NCI-H128 (cell line): Measurements from ENCODE around the gene GALR2.
"Not testable (repeated sequence)": the region's sequence is repeated elsewhere in the genome, so short reads cannot be mapped to it uniquely, and the experiment has no call there.

Experiments
- DNase-seq: peaks from one replicate; lab custom pipeline; 2025; ENCODE audit not compliant: unreplicated experiment; lab: John Stamatoyannopoulos, UW

The GALR2 gene, protein sequence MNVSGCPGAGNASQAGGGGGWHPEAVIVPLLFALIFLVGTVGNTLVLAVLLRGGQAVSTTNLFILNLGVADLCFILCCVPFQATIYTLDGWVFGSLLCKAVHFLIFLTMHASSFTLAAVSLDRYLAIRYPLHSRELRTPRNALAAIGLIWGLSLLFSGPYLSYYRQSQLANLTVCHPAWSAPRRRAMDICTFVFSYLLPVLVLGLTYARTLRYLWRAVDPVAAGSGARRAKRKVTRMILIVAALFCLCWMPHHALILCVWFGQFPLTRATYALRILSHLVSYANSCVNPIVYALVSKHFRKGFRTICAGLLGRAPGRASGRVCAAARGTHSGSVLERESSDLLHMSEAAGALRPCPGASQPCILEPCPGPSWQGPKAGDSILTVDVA

DNA sequence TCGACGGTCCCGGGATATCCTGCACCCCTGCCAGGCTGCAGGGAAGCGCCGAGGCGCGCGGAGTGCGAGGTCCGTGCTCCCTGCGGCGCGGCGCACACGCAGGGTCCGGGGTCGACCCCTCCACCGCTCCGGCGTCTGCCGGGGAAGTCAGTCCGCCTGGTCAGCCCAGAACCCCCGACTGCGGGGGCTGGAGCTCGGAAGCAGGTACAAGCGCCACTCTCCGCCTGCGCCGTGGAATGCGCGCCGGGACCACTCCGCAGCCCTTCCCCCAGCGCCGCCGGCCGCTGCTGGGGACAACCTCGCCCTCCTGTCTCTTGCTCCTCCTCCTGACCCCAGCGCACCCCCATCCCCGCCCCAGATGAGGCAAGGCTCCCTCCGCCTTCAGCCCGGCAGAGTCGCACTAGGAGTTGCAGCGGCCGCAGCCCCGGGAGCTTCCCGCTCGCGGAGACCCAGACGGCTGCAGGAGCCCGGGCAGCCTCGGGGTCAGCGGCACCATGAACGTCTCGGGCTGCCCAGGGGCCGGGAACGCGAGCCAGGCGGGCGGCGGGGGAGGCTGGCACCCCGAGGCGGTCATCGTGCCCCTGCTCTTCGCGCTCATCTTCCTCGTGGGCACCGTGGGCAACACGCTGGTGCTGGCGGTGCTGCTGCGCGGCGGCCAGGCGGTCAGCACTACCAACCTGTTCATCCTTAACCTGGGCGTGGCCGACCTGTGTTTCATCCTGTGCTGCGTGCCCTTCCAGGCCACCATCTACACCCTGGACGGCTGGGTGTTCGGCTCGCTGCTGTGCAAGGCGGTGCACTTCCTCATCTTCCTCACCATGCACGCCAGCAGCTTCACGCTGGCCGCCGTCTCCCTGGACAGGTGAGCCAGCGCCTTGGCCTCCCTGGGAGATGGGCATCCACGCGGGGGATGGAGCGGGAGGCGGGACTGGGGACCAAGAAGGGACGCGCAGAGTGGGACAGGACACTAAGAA lies at the start of gene GALR2:
TSS of gene GALR2 (plus strand) at position 392 of the 974 bp plus-strand sequence. CDS start at position 495, 103 bp downstream.
- no peak for DNase-seq

DNA sequence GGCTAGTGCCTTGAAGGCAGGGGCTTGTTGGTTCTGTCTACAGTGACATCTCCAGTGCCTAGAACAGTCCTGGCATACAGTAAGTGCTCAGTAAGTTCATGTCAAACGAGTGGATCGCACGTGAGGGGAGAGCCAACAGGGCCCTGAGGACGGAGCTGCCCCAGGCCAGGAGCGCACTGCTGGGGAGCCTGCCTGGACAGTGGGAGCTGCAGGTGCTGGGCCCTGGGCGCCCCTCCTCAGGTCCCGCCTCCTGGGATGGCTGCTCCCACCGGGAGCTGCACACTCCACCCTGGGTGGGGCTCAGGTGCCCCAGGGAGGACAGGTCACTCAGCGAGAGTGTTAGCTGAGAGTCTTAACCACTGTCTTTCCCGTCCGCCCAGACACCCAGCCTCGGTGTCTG lies 49.3 kb upstream of the GALR2 start:
- no peak for DNase-seq

DNA sequence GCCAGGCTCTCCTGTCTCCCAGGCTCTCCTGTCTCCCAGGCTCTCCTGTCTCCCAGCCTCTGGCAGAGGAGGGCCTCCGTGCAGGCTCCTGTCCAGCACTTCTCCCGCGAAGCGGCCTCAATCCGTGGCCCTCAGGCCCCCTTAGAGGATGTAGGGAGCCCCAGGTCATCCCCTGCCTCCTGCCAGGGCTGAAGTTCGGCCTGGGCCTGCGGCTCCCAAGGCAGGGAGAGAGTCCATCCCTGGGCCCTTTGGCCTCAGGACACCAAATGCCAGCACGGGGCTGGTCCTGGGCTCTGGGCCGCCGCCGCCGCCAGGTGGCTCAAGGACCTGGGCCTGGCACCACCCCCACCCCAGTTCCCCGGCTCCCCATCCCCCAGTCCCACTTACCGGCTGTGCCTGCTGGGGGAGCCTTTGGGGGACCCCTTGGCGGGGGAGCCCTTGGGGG lies 47.8 kb upstream of the GALR2 start:
- no peak for DNase-seq

DNA sequence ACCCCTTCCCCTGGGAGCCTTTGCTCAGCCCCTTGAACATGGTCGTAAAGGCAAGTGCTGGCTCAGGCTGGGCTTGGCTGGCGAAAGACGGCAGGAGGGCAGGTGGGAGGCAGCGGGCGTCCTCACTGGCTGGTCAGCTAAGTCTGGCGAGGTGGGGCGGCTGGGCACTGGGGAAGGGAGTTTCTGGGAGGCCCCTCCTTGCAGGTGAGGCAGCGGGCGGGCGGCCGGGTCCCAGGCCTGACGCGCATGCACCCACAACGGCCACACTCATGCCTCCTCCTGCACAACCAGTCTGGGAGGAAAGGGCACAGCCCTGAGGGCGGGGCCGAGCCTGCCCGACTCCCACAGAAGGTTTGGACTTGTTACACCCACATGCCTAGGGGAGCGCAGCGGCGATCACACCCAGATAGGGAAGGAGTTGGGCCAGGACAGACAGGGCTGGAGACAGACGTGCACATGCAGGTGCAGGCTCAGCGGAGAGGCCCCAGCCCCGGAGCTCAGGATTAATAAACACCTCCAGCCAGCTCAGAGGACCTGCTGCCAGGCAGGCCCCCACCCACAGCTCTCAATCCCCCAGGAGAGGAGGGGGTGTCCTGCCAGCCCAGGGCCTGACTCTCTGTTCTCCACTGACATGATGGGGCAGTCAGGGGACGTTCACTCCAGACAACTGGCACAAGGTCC lies 47.3 kb upstream of the GALR2 start, which contains the start of gene EVPL:
TSS of gene EVPL (minus strand) at position 148 of the 681 bp plus-strand sequence. CDS start at position 40, 108 bp downstream.
- DNase-seq: no peak

DNA sequence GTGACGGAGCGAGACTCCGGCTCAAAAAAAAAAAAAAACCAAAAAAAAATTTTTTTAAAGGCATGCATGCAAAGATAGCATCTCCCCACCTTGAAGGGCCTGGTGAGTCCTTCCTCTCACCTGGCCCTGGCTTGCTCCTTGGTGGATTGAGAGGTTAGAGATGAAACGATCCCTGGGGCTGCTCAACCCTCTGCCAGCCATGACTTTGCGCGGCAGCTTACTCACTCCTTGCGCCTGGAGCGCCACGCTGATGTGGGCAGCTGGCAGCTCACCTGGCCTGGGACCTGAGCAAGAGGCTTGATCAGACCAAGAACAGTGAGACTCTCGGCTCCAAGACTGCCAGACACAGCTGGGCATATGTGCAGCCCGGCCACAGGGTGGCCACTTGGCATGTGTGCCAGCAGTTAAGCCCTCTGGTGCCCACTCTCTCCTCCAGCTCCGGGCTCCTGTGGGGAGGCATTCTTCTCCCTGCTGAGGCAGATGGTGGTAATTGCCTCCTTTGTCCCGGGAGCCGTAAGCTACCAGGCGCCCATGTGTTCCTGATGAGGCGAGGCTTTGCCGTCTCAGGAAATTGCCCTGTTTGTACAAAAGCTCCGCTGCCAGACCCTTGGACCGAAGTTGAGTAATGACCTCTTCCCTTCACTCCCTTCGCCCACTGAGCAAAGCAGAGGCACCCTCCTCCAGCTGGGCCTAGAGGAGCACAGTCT lies 42.4 kb upstream of the GALR2 start:
- no peak for DNase-seq

DNA sequence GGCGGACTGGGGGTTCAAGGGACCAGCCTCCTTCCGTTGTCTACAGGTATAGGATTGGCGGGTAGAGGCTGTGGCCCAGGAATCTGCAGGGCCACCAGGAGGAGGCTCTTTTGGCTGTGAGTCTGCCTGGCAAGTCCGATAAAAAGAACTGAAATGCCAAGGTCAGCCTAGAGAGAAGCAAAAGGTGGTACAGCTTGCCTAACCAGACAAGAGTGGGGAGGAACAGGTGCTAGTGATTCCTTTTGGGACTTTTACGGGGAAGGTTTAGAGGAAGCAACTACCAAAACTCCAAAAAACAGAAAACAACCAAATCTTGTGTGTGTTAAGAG lies 41.8 kb upstream of the GALR2 start:
- DNase-seq: no peak

DNA sequence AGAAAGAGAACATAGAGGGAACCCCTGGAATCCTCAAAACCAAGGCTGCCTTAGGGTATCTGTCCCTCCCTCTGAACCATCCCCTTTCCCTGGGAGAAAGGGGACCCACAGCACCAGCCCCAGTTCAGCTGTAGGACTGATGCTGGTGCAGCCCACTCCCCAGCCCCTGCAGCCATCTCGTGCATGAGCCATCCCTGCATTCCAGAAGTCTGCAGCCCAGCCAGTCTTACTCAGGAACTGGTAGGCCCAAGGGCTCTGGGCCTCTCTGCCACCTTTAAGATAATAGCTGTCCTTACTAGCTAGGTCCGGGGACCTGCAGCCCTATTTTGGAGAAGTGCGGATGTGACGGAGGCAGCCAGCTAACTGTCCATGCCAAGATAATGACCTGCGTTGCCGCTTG lies 41.4 kb upstream of the GALR2 start:
- DNase-seq: no peak

DNA sequence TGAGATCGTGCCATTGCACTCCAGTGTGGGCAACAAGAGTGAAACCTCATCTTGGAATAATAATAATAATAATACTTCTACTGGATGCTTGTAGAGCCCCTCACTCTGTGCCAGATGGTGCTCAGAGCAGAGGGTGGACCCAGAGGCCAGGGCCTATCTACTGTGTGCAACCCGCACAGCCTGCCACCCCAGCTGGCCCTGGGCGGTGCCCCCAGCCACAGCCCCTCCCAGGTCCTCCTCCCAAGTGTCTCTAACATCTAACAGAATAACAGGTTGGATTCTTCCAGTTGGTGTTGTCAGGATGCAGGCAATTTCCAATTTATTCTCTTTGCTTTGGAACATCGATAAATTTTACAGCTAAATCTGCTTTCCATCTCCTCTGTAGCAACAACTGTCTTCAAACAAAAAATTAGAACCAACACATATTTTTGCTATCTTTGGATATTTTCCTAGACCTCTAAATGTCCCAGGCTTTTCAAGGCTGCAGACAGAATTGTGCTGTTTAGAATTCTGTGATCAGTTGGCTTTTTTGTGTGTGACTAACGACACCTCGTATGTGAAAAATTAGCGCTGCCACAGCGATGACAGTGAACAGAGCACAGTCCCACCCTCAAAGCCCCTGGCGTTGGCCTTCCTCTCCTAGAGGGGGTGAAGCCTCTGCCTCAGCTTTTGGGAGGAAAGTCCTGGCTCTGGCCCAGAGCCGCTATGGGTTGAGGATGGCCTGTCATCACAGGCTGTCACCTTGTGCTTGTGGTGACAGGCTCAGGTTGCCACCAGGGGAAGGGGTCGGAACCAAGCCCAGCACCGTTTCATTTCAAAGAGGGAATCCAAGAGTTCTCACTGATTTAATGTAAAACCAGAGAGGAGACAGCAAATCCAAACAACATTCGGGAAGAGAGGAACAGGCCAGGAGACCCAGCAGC lies 39.9 kb upstream of the GALR2 start:
- DNase-seq: no peak

DNA sequence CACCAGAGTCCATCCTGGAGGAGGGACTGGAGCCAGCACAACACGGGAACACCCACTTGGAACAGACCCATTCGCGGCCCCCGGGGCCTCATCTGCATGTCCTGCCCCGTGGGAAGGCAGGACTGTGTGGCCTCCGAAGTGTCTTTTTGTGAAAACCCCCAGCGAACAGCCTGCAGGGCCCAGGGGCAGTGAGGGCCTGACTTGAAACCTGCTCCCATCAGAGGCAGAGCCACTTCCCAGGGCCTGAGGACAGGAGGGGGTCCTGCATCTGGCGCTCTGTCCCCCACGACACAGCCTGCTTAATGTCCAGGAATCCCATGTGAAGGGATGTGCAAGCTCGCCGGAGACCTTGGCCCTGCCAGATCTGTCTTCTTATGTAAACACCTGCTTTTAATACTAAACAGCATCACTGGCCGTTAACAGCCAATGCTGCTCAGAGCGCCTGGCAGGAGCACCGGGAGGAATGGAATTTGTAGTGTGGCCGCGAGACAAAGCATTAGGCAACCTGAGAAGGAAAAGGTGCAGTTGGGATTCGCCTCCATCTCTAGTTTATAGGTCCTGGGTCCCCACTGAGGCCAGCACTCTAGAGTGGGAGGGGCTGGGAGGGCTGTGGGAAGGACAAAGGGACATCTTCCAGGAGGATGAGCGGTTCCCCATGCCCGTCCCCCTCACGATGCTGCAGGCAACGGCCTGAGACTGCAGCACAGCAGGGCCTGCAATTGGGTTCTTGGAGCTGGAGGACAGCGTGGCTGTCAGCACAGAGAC lies 37.9 kb upstream of the GALR2 start:
- no peak for DNase-seq

DNA sequence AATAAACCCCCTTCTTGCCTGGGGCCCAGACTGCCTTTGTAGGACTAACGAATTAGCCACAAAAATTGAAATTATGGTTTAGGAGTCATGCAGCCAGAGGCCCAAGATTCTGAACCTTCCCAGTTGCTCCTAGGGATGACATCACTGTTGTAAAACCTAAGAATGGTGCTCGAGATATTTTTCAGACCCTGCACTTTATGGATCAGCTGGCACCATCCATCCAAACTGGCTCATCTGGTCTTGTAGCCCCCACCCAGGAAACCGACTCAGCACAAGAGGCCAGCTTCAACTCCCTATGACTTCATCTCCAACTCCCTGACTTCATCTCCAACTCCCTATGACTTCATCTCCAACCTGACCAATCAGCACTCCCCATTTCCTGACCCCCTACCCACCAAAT lies 36.5 kb upstream of the GALR2 start:
- DNase-seq: no peak

DNA sequence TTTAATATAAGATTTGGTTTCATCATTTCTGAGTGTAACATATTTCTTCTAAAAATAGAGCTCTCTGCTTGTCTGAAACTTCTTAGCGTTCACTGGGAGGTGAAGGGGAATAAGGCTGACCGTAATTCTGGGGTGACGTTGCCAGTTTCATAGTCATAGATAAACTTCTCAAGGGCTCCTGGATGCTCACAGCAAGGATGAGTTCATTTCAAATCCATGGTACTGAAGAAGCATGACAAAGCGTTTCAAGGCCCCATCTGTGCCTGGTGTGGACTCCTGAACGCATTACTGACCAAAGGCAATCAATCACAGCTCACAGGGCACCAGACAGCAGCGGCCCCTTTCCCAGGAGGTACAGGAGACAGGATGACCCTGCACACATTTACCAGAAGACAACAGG lies 35.5 kb upstream of the GALR2 start:
- DNase-seq: no peak

DNA sequence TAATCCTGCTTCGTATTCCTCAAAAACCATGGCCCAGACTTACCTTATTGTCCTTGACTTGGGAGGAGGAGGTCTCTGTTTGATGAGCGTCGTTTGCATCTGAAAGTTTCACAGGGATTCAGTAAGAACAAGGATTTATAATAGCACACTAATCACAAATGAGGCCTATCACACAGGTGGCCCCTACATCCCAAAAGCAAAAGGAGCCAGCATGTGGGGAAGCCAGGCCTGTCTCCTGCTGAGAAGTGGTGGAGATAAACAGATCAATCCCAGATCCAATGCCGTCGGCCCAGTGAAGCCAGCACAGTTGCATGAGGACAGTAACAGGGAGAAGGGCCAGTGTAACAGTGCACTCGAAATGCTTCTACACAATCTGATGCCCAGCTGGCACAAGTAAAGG lies 34.2 kb upstream of the GALR2 start:
- DNase-seq: no peak

DNA sequence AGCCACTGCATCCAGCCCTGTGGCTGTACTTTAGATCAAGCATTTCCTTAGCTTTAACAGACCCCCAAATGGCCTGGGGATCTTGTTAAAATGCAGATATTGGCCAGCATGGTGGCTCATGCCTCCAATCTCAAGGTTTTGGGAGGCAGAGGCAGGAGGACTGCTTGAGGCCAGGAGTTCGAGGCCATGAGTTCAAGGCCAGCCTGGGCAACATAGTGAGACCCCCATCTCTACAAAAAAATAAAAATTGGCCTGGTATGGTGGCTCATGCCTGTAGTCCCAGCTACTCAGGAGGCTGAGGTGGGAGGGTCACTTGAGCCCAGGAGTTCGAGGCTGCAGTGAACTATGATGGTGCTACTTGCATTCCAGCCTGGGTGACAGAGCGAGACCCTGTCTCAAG lies 31.7 kb upstream of the GALR2 start:
- not testable (repeated sequence) for DNase-seq

DNA sequence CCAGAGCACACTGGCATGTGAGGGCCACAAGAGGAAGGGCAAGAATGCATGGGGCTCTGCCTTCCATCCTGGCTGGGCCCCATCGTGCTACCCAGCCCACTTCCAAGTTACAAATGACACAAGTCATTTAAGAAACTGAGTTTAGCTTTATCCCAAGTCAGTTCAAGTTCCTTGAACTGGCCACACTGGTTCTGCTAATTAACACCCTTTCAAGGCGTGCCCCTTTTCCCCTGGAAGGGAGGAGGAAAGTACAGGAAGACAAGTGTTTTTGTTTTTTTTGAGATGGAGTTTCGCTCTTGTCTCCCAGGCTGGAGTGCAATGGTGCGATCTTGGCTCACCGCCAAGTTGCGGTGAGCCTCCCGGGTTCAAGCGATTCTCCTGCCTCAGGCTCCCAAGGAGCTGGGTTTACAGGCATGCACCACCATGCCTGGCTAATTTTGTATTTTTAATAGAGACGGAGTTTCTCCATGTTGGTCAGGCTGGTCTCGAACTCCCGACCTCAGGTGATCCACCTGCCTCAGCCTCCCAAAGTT lies 30.0 kb upstream of the GALR2 start:
- not testable (repeated sequence) for DNase-seq

DNA sequence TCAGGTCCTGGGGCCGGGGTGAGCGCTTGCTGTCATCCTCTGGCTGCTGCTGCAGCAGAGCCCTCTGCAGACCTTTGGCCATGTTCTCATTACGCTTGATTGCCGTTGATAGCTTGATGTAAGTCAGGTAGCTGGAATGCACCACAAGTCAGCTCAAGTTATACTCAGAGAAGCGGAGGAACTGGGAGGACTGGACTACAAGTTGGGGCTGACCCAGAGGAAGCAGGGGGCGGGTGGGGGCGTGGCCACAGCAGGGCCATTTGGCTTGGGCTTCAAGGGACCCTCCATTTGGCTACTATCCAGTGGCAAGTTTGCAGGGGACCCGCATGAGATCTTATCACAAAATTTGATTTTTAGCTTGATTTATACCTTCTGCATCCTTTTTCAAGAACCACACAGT lies 28.5 kb upstream of the GALR2 start:
- DNase-seq: no peak

DNA sequence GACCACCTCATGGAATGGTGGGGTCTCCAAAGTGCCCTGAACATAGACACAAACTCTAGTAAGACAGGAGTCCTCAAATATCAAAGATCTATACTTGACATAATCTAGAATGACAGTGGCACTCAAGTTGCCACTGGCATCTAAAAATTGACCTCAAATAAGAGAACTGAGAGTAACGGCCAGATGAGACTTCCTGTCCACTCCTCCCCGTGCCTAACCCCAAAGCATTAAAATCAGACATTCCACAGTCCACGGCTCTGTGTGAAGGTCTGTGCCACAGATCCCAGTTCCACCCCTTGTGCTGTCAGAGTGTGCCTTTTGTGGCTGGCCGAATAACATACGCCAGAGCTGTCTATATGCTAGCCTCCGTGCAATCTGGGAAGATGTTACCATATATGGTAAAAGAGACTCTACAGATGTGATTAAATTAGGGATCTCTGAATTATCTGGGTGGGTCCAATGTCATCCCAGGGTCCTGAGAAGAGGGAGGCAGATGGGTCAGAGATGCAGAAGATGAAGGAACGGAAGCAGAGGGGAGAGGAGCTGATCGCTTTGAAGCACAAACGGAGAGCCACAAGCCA lies 26.5 kb upstream of the GALR2 start:
- no peak for DNase-seq

DNA sequence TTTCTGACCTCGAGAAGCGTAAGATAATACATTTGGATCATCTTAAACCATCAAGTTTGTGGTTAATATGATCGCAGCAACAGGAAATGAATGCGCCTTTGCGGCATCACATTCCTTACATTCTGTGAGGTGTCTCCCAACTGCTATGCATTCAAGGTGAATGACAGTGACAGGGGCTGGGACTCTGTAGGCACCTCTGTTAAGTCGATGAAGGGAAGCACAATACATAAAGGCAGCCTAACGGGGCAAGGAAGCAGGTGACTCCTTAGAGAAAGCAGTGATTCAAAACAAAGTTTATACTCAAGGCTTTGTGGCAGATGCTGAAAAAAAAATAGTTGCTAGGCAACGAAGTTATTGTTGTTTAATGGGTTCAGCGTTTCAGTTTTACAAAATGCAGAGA lies 25.9 kb upstream of the GALR2 start:
- no peak for DNase-seq

DNA sequence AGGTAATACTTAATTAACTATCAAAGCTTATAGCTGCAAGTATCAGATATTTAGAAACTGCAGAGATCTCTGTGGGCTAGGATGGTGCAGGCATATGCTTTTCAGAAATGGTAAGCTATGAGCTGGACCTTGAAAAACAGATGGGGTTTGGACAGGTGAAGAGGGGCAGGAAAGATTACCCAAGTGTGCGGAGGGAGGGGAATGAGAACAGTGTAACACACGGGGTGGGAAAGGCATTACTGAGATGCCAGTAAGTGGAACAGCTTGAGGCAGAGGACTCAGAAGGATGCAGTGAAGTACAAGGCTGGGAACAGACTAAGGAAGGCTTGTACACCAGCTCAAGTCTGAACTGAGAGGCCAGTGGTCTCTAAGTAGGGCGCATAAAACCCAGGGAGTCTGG lies 25.3 kb upstream of the GALR2 start:
- DNase-seq: no peak
